ENCODE results near the gene MYL7.

The MYL7 gene

GRCh38 chr7:44149571-44150465, 8.7 kb upstream of the MYL7 start:
- DNase-seq, result no peak

- DNase-seq, result no peak
Observed at GRCh38 chr7:44148961-44149536, 7.9 kb upstream of the MYL7 start.

GRCh38 chr7:44148166-44148565, 7.0 kb upstream of the MYL7 start:
- DNase-seq, result no peak

GRCh38 chr7:44147026-44147991, 6.2 kb upstream of the MYL7 start:
- no peak for DNase-seq

- peak; percentile 10 for DNase-seq
Observed at GRCh38 chr7:44145969-44146911, 5.1 kb upstream of the MYL7 start.

- DNase-seq, result no peak
Observed at GRCh38 chr7:44145479-44145968, 4.4 kb upstream of the MYL7 start.

- no peak for DNase-seq
Observed at GRCh38 chr7:44144968-44145478, 3.9 kb upstream of the MYL7 start.

- DNase-seq, result no peak
Observed at GRCh38 chr7:44144426-44144967, 3.4 kb upstream of the MYL7 start.

GRCh38 chr7:44143646-44144250, 2.6 kb upstream of the MYL7 start:
- no peak for DNase-seq

GRCh38 chr7:44142028-44142427, 896 bp upstream of the MYL7 start:
- no peak for DNase-seq

- DNase-seq, result no peak
Observed at GRCh38 chr7:44140341-44140740, 791 bp downstream of the MYL7 start.

- no peak for DNase-seq
Observed at GRCh38 chr7:44139311-44140010, 1.7 kb downstream of the MYL7 start.

- no peak for DNase-seq
Observed at GRCh38 chr7:44138698-44139097, 2.4 kb downstream of the MYL7 start.

GRCh38 chr7:44136731-44137130, 4.4 kb downstream of the MYL7 start:
- DNase-seq, result no peak

- no peak for DNase-seq
Observed at GRCh38 chr7:44134943-44135628, 6.0 kb downstream of the MYL7 start.

- no peak for DNase-seq
Observed at GRCh38 chr7:44133295-44133694, 7.8 kb downstream of the MYL7 start.

GRCh38 chr7:44132039-44132438, 9.1 kb downstream of the MYL7 start:
- DNase-seq, result no peak

GRCh38 chr7:44131173-44132029, 9.7 kb downstream of the MYL7 start:
- DNase-seq, result no peak

Data from NCI-H1048 (cell line).